GM19463 (cell line): ENCODE measurements around the gene ADI1.
"Not testable (repeated sequence)": the region's sequence is repeated elsewhere in the genome, so short reads cannot be mapped to it uniquely, and the experiment has no call there.

Source experiments
- ATAC-seq: cut with Tn5 transposase; IDR thresholded peaks from one replicate; pipeline ENCODE4 v1.9.1; 2021; ENCODE audit warnings: mild to moderate bottlenecking, moderate library complexity; ENCODE audit not compliant: unreplicated experiment

The ADI1 gene

GRCh38 chr2:3450385-3451010, 68.8 kb downstream of the ADI1 start:
- no peak for ATAC-seq

GRCh38 chr2:3449936-3450335, 69.4 kb downstream of the ADI1 start:
- no peak for ATAC-seq

- no peak for ATAC-seq
Observed at GRCh38 chr2:3449086-3449485, 70.2 kb downstream of the ADI1 start.

DNA sequence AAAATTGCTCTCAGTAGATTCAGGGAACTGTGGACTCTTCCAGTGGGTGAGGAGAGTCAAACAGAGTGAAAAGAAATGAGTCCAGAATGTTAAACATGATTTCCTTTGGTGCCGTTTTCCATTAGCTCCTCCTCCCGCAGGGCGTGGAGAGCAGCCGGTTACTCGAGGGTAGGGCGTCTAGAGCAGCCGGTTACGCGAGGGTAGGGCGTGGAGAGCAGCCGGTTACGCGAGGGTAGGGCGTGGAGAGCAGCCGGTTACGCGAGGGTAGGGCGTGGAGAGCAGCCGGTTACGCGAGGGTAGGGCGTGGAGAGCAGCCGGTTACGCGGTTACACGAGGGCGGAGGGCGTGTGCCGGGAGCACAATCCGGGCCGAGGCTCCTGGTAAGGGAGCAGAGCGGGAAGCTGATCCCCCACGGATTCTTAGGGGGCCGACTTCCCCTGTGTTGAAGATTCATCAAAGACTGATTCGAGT, 70.9 kb downstream of the ADI1 start:
- ATAC-seq = not testable (repeated sequence)

GRCh38 chr2:3447789-3448317, 71.5 kb downstream of the ADI1 start:
- no peak for ATAC-seq
